IPS-18c (cell line): ENCODE measurements around the gene SNX10.

Experiments used
- H3K4me3 ChIP-seq: 2 replicates; pipeline ENCODE4 v1.7.0; 2013; ENCODE audit warnings: low read depth, mild to moderate bottlenecking, low read length, moderate library complexity; ENCODE audit not compliant: insufficient read depth
- H3K9me3 ChIP-seq: one replicate; pipeline ENCODE4 v1.6.1; 2013; ENCODE audit warnings: mild to moderate bottlenecking, low read length, moderate library complexity; ENCODE audit not compliant: control insufficient read depth, insufficient read depth

SNX10 gene

DNA sequence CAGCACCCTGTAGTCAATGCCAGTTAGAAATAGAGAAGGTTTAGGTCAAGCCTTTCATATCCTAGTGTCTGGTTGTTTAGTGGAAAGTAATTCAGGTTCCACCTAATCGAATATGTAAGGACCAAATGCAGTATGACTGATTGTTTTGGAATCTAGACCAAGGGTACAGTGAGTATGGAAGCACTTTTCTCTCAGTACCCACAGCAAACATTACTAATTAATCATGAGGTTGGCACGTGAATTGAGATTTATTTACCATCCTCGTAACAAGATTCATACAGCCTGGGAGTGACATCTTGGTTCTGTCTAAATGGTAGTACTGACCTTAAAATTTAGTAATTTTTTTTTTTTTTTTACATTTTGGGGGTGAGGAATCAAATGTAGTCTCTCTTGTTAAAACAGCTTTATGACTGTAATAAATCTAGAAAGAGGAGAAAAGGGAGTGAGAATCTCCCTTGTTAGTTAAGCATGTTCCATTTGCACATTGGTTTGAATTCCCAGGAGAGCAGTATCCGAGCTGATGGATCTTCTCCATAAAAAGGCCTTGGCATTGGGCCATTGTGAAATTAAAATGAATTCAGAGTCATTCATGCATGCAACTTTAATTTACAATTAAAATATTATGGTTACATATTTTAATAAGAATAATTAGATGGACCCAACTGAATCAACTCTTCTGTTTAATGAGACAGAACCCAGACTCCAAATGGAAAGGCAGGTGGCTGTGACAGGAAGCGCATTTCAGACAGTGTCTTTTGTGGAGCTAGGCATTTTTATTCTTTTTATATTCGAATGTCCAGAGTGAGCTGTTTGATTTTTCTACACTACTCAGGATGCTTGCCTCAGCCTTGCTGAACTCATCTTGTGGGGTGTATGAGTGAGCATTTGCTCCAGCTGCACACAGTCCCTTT is 57.6 kb downstream of the SNX10 start:
- Histone ChIP-seq H3K4me3 (no peak overlapping the region), H3K9me3 (no peaks in the 10 kb centered on the region)

DNA sequence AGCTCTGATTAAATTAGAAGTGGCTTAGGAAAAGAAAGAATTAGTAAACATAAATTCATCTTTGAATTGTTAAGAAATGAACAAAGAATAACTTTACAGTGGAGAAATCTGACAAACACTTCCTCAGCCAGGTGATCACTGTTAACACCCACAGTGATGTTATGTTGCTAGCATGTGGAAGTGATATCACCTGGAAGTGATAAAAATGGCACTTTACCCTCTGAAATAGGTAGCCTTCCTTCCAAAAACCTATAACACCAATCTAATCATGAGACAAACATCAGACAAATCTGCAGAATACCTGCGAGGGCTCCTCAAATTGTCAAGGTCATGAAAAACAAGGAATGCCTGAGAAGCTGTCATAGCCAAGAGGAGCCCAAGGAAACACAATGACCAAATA is 59.5 kb downstream of the SNX10 start:
- H3K9me3 ChIP-seq = no peaks in the 10 kb centered on the region
- no peak overlapping the region for H3K4me3 ChIP-seq

DNA sequence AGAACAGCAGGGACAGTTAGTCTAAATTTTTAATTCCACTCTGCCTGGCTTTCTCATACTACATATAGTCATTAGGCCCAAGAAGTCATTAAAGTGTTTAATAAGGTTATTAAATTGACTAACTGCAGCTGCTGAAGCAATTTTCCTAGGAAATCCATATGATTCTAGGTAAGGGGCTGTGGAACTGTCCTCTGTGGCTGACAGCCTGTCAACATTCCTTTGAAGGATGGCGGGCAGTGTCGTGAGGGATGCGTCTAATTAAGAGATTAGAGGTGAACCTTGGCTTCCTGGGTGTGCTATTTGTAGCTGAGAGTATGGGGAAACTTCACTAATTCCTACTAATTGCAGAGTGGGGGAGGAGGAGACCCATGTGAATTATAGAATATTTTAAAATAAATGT is 64.6 kb downstream of the SNX10 start:
- no peaks in the 10 kb centered on the region for H3K9me3 ChIP-seq
- H3K4me3 ChIP-seq = no peak overlapping the region

DNA sequence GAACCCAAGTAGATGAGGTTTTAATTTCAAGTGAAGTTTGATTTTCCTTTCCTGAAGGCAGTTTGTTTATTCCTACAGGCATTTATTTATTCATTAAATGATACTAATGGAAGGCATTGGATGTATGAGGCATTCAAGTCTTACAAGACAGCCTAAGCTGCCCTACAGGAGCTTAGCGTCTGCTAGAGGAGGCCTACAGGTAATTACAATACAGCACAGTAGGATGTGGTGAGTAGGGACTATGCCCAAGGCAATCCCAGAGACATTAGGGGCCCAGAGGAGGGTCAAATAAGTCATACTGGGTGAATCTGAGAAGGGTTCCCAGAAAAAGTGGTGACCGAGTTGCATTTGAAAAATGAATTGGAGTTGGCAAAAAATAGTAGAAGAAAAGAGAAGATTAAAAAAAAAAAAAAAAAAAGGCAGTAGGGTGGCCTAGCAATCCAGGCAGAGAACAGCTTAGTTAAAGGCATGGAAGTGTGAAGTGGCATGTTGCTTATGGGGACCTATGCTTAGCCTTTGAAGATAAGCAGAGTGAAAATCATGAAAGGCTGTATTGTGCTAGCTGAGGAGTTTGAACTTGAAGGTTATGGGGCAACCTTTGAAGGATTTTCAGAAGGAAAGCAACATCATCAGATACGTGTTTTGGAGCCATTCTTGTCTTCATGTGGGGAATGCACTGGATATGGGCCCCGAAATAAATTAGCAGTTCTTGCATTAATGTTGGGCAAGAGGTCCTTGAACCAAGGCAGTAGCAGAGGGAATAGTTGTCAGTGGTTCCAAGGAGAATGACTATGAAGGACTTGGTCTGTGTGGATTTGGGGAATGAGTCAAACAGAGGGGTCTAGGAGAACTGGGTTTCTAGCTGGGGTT is 65.5 kb downstream of the SNX10 start:
- no peaks in the 10 kb centered on the region for H3K9me3 ChIP-seq
- H3K4me3 ChIP-seq = no peak overlapping the region

DNA sequence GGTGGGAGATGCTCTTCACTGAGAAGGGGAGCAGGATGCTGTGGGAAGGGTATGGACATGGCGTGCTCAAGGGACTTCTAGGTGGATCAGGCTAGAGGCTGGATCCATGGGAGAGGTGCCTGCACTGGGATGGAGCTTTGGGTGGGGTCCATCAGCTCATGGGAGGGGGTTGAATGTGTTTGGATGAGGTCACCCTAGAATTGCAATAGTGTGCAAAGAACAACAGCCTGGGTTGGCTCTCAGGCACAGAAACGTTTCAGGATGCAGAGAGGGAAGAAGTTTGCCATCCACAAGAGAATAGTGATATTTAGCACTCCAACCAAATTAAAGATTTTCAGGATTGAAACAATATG is 66.1 kb downstream of the SNX10 start:
- Histone ChIP-seq H3K4me3 (no peak overlapping the region), H3K9me3 (no peaks in the 10 kb centered on the region)

DNA sequence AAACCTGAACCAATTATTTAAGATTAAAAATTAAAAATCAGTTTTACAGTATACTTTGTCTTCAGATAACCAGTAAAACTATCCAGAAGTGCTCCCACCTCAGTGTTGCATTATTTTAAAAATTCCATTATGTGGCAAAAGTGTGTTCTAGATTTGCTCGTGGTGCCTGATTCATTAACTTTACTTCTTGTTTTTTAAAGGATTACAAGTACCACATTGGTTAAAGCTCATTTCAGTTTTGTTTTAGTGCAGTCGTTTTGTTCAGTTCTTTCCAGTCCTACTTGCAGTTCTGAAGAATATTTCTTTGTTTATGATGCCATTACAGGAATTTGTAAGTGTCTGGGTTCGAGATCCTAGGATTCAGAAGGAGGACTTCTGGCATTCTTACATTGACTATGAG is 69.0 kb downstream of the SNX10 start:
- H3K4me3 ChIP-seq = no peak overlapping the region
- H3K9me3 ChIP-seq = no peaks in the 10 kb centered on the region

DNA sequence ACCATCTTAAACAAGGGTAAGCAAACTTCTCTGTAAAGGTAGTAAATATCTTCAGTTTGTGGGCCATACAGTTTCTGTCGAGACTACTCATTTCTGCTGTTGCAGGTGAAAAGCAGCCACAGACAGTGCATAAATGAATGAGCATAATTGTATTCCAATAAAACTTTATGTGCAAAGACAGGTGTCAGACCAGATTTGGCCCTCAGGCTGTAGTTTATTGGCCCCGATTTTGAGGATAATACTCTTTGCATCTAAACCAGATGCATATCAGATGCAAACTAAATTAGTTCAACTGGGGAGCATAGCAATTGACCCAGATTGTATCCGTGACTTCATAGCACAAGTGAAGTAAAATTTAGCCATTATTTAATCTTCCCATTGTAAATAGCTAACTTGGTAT is 70.0 kb downstream of the SNX10 start:
- no peaks in the 10 kb centered on the region for H3K9me3 ChIP-seq

DNA sequence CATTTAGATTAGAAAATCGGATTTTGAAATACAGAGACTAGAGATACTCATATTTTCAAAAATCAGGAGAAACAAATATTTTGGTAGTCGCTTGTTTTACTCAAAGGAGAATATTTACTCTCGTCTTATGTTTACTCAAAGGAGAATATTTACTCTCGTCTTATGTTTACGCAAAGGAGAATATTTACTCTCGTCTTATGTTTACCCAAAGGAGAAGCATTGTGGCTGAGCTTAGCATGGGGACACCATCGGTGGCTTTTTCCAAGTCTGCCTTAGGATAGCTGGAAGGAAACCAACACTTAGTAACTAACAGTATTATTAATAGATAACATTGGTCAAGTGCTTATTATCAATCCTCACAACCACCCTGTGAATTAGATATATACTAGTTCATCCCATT is 71.8 kb downstream of the SNX10 start:
- H3K4me3 ChIP-seq = no peak overlapping the region
- H3K9me3 ChIP-seq = no peaks in the 10 kb centered on the region

More for the DNA sequence above, 70.0 kb downstream of the SNX10 start:
- no peak overlapping the region for H3K4me3 ChIP-seq

DNA sequence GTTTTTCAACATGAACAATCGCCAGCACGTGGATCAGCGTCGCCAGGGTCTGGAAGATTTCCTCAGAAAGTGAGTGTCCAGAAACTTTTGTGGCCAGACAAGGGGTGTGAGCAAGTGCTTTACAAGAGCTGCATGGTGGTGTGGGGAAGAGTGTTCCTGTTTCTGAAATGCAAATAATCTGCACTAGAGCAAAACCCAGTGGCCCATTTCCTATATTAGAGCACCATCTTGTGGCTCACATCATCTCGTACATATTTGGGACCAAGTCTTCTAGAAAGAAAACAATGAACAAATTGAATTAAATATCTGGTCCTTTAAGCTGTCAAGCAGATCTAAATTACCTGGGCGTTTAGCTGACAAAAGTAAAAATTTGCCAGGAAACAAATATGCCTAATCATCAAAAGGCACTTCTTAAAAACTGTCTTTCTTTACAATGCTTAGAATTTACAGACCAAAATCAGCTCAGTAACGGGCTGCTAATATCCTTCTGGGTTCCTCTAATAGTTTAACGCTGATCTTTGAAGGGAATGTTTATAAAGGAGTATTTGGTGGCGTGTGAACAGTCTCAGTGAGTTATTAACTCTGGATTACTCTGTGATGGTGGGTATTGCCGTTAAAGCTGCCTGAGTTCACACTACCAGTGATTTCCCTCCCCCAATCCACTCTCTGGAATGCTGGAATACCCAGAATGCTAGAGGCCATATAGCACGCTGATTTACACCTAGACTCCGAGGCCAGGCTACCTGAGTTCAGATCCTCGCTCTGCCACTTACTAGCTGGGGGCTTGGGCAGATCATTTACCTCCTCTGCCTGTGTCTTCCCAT is 73.6 kb downstream of the SNX10 start:
- H3K9me3 ChIP-seq = no peaks in the 10 kb centered on the region
- H3K4me3 ChIP-seq = no peak overlapping the region

DNA sequence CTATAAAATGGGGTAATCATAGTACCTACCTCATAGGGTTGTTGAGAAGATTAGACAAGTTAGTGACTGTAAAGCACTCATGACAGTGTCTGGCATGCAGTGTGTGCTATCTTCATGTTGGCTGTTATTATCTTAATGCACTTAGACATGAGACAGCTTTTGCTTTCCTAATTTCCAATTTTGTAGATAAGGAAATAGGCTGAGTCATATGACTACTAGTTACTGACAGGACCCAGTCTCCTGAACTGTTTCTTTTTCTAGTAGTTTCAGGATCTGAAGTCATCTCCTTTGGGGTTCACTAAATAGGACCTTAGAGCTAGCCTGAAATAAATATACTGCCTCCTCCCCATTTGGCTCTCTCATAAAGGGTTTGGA is 74.2 kb downstream of the SNX10 start:
- Histone ChIP-seq H3K4me3 (no peak overlapping the region), H3K9me3 (no peaks in the 10 kb centered on the region)

DNA sequence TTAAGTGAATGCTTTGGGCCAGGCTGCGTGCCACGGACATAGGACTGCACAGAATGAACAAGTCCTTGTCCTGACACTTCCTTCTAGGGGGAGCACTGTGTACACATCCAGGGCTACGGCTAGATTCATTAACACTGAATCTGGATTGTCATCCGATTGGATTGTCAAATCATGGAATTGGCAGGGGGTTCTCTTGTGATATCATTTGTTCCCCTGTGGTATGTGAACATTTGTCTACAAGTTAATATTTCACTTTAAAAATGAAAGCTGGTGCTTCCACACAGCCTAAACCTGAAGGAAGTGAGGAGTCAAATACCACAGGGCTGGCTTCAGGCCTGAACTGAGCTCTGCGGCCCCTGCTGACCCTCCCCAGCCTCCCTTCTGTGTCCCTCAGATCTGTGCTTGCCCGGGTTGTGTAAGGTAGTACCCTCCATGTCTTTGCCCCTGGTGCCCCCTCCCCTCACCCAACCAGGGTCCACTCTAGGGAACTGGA is 75.6 kb downstream of the SNX10 start:
- Histone ChIP-seq H3K9me3 (no peaks in the 10 kb centered on the region), H3K4me3 (no peak overlapping the region)

DNA sequence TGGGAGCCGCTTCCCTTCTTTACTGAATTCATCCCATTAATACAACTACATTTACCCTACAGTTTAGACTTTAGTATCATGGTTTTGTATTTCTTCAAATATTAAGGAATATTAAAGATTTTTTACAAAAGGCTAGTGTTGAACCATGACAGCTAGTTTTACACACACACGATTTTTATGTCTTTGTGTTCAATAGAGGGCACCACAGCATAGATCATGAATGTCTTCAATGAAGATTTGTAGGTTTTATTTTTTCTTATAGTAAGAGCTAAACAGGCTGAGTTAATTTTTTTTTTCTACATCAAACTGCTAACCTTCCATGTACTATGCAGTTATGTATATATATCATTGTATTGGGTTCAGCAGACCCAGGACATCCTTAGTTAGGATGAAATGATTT is 76.9 kb downstream of the SNX10 start:
- no peaks in the 10 kb centered on the region for H3K9me3 ChIP-seq
- H3K4me3 ChIP-seq = no peak overlapping the region

DNA sequence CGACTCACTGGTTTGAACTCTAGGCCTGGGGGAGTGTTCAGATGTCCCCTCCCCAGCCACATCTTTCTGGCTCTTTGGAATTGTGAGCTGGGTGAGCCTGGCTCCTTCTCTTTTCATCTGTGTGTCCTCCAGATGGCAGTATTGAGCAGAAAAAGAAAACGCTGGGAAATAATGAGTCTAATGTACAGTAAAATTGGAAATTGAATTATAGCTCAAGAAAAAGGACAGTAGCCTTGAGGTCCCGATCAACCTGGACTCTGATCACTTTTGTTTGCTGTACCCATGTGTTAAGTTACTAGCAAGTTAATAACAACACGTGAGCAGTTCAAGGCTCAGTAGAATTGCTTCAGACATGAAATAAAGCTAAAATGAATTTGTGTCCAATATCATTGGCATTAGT is 77.9 kb downstream of the SNX10 start:
- no peaks in the 10 kb centered on the region for H3K9me3 ChIP-seq
- H3K4me3 ChIP-seq = no peak overlapping the region

DNA sequence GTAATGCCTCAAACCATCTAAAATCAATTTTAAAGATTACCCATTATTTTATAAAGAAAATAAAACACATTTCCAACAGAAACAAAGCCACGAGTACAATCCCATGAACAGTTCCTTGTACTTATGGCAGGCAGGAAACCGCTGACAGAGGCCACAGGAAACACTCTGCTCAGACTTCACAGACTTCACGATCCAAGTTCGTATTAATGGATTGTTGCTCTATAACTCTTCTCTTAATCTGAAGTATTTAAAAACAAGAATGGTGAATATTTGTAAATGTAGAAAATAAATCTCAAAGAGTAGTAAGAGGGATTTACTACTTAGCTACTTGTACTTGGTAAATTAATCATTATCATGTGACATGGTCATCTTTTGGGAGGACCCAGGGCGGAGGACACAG is 78.3 kb downstream of the SNX10 start:
- no peak overlapping the region for H3K4me3 ChIP-seq
- no peaks in the 10 kb centered on the region for H3K9me3 ChIP-seq

DNA sequence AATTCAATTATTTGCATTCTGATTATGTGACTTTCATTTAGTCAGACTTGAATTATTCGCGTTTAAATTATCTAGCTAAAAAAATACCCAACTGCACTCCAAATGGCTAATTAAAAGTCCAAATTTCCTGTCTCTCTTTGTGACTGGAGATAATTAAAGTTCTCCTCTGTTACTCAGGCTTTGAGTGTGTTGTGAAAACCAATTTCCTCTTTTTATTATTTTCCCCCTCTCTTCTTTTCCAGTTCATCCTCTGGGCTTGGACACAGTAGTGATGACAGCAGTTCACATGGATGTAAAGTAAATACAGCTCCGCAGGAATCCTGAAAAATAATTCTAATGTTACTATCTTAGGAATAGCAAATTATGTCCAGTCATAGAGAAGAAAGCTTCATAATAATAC is 80.6 kb downstream of the SNX10 start:
- no peak overlapping the region for H3K4me3 ChIP-seq

DNA sequence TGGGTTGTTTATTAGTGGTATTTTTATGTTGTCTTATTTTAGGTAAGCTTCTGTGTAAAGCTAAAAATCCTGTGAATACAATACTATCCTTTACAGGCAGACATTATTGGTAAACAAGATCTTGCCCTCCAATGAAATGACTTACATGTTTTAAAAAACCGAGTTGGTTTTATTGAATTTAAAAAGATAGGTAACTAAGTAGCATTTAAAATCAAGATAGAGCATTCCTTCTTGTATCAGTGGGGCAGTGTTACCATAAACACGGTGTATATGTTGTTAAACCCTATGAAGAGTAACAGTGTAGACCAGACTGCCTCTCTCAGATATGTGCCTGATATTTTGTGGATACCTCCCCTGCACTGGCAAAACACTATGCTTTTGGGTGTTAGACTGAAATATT is 81.0 kb downstream of the SNX10 start:
- Histone ChIP-seq H3K9me3 (no peaks in the 10 kb centered on the region), H3K4me3 (no peak overlapping the region)

More for the DNA sequence above, 80.6 kb downstream of the SNX10 start:
- H3K9me3 ChIP-seq = no peaks in the 10 kb centered on the region

DNA sequence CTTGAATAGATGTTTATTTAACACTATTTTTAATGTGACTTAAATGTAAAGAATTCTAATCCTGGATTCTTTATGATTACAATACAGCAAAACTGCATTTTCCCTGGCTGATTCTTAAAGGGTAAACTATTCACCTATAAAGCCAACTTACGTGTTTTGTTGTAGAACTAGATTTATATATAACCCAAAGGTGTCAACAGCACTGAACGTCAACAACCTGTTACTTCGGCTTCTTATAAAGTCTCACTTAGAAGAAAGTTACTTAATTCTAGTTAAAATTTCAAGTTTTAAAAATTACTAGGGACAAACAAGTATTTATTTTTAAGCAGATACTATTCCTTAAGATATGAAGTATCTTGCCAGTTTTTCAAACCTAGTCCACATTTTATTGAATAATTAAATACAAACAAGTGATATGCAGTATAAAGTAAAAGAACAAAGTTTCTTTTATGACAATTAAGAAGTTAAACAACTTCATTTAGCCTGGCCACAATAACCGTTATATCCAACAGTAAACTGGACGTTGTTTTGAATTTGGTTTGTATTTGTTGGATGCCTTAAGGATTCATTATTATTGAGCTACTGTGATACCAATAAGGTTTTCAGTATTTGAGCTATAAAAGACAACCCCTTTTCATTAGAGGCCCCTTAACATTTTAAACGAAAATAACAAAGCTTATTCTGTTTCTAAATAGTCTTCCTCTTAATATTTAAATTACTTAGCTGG is 83.1 kb downstream of the SNX10 start:
- no peaks in the 10 kb centered on the region for H3K9me3 ChIP-seq
- no peak overlapping the region for H3K4me3 ChIP-seq
